ENCODE results near the gene GNGT2.

Gene GNGT2

GRCh38 chr17:49225554-49226236 is 15.3 kb upstream of the GNGT2 start:
- DNase-seq (ENCODE audit: low read depth): no peak
- TF ChIP-seq CTCF (IDR thresholded peaks at IDR 0.05; ENCODE audit: low read length, missing control alignments): no peak
- H3K4me3 ChIP-seq (replicated peaks; ENCODE audit: low read depth, low read length): no peak overlapping the region

GRCh38 chr17:49224997-49225337 is 14.6 kb upstream of the GNGT2 start:
- no peak overlapping the region for H3K4me3 ChIP-seq (replicated peaks; ENCODE audit: low read depth, low read length)
- DNase-seq (ENCODE audit: low read depth): no peak

GRCh38 chr17:49224198-49224996 is 14.0 kb upstream of the GNGT2 start:
- TF ChIP-seq CTCF (IDR thresholded peaks at IDR 0.05; ENCODE audit: low read length, missing control alignments): no peak
- DNase-seq (ENCODE audit: low read depth): no peak
- no peak overlapping the region for H3K4me3 ChIP-seq (replicated peaks; ENCODE audit: low read depth, low read length)

More at GRCh38 chr17:49224997-49225337, 14.6 kb upstream of the GNGT2 start:
- no peak for TF ChIP-seq CTCF (IDR thresholded peaks at IDR 0.05; ENCODE audit: low read length, missing control alignments)

- no peak overlapping the region for H3K4me3 ChIP-seq (replicated peaks; ENCODE audit: low read depth, low read length)
Measured at GRCh38 chr17:49223517-49224197, 13.3 kb upstream of the GNGT2 start.

GRCh38 chr17:49223168-49223516 is 12.8 kb upstream of the GNGT2 start:
- TF ChIP-seq CTCF (IDR thresholded peaks at IDR 0.05; ENCODE audit: low read length, missing control alignments): no peak
- H3K4me3 ChIP-seq (replicated peaks; ENCODE audit: low read depth, low read length): no peak overlapping the region
- no peak for DNase-seq (ENCODE audit: low read depth)

More at GRCh38 chr17:49223517-49224197, 13.3 kb upstream of the GNGT2 start:
- TF ChIP-seq CTCF (IDR thresholded peaks at IDR 0.05; ENCODE audit: low read length, missing control alignments): peak; percentile 85
- DNase-seq (ENCODE audit: low read depth): peak; percentile 22

- DNase-seq (ENCODE audit: low read depth): no peak
- no peak overlapping the region for H3K4me3 ChIP-seq (replicated peaks; ENCODE audit: low read depth, low read length)
- TF ChIP-seq CTCF (IDR thresholded peaks at IDR 0.05; ENCODE audit: low read length, missing control alignments): no peak
Measured at GRCh38 chr17:49219987-49220386, 9.6 kb upstream of the GNGT2 start.

All from fibroblast of pulmonary artery (primary cell).